Adrenal gland (tissue), 5 donors: ENCODE data around the gene CFAP74.

Experiments used
- POLR2A ChIP-seq, 2 donors: fragments of 450-650 bp; IDR thresholded peaks; one replicate each; pipeline ENCODE4 v1.6.1; 2017; ENCODE audit warnings: antibody characterized with exemption in 2 of 2, mild to moderate bottlenecking in 2 of 2, moderate library complexity in 1 of 2
- TF ChIP-seq, protein P1 (sequence below), 6 experiments: fragments of 450-650 bp in 4 of 6; fragments of 200-600 bp in 2 of 6; sonication (generic) in 1 of 6; IDR thresholded peaks; 1 replicate in 5 of 6; 2 replicates in 1 of 6; pipeline versions ENCODE4 v1.5.1 to v1.8.0; 2016 to 2021; ENCODE audit warnings: antibody characterized with exemption in 6 of 6, mild to moderate bottlenecking in 2 of 6, moderate library complexity in 1 of 6
- donor health status: DM: no; HTN: no; CAD: no.

DNA sequence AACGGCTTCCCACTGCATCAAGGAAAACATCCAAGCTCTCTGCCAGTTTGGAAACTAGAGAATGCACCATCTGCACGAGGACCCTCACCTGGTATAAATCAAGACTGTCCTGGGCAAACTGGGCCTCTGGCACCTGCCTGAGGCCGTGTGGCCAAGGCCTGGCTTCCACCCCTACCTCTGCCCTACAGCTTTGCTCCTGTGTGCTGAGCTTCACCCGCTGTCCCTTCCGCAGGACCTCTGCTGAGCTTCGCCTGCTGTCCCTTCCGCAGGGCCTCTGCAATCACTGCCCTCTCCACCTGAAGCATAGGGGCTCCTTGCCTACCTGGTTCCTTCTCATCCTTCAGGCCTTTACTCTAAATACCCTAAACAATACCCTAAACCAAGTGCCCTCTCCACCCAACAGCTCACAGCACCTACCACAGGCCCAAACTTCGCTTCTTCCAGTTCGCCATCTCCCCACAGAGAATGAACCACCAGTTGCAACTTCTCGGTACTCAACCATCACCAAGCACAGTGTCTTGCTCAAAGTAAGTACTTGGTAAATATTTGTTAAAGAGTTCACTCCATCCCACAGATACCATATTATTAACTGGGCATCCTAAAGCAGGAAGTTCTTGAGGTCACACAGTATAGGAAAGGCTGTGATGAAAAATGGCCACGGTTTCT is 131.1 kb downstream of the CFAP74 start:
- TF ChIP-seq POLR2A (IDR thresholded peaks at IDR 0.05): no peak
- TF ChIP-seq, protein P1, sequence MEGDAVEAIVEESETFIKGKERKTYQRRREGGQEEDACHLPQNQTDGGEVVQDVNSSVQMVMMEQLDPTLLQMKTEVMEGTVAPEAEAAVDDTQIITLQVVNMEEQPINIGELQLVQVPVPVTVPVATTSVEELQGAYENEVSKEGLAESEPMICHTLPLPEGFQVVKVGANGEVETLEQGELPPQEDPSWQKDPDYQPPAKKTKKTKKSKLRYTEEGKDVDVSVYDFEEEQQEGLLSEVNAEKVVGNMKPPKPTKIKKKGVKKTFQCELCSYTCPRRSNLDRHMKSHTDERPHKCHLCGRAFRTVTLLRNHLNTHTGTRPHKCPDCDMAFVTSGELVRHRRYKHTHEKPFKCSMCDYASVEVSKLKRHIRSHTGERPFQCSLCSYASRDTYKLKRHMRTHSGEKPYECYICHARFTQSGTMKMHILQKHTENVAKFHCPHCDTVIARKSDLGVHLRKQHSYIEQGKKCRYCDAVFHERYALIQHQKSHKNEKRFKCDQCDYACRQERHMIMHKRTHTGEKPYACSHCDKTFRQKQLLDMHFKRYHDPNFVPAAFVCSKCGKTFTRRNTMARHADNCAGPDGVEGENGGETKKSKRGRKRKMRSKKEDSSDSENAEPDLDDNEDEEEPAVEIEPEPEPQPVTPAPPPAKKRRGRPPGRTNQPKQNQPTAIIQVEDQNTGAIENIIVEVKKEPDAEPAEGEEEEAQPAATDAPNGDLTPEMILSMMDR (IDR thresholded peaks at IDR 0.05): no peak
